IMR-90 (cell line): ENCODE results near the gene PLEKHG5. TPM values are rescaled to one million over a fixed set of nuclear protein-coding genes. Genes with fewer than 3 reads are reported as not detected.
"Not testable (repeated sequence)": the region's sequence is repeated elsewhere in the genome, so short reads cannot be mapped to it uniquely, and the experiment has no call there.

ENCODE experiments used
- ATAC-seq: fragments of 200-7000 bp; cut with Tn5 transposase; 2 replicates; pipeline ENCODE4 v1.9.1; 2020; ENCODE audit warnings: low read depth, mild to moderate bottlenecking, moderate library complexity
- BruUV-seq: library from RNA; stranded (reverse); fragments of 400-500 nt; replicated peaks from 2 replicates; lab custom pipeline; 2021; lab: Mats Ljungman, UMichigan
- CTCF ChIA-PET: fragments of 300-600 bp; formaldehyde crosslinking; extraction: SDS; loops from one replicate; lab custom pipeline; 2021; ENCODE audit warnings: antibody characterized with exemption; lab: Yijun Ruan, JAX
- POLR2A ChIA-PET: fragments of 300-600 bp; sonication (Branson Sonifier 250); formaldehyde crosslinking; loops from one replicate; lab custom pipeline; 2022; ENCODE audit warnings: antibody characterized with exemption; ENCODE audit not compliant: unreplicated experiment; lab: Charles Lee
- DNase-seq: peaks from one replicate; pipeline ENCODE4 v3.0.0; 2013
- H2AFZ ChIP-seq: replicated peaks from 2 replicates; pipeline ENCODE3; 2013; ENCODE audit warnings: low read length, mild to moderate bottlenecking; ENCODE audit not compliant: poor library complexity
- H2AK5ac ChIP-seq: 2 replicates; pipeline ENCODE4 v1.6.1; 2013; ENCODE audit warnings: low read depth, low read length, inconsistent platforms
- H2AK9ac ChIP-seq: replicated peaks from 2 replicates; pipeline ENCODE3; 2013; ENCODE audit warnings: mild to moderate bottlenecking, low read depth, low read length, moderate library complexity; ENCODE audit not compliant: poor library complexity
- H2BK120ac ChIP-seq: 2 replicates; pipeline ENCODE4 v1.6.1; 2013; ENCODE audit warnings: low read depth, low read length, inconsistent platforms
- H2BK15ac ChIP-seq: 3 replicates; pipeline ENCODE4 v1.6.1; 2013; ENCODE audit warnings: low read depth, low read length, inconsistent platforms
- H2BK20ac ChIP-seq: 2 replicates; pipeline ENCODE4 v1.6.1; 2013; ENCODE audit warnings: low read depth, mild to moderate bottlenecking, inconsistent platforms, low read length, moderate library complexity
- H2BK5ac ChIP-seq: 2 replicates; pipeline ENCODE4 v1.6.1; 2013; ENCODE audit warnings: mild to moderate bottlenecking, low read depth, low read length, inconsistent platforms; ENCODE audit not compliant: poor library complexity, severe bottlenecking
- H3K14ac ChIP-seq: replicated peaks from 2 replicates; pipeline ENCODE4 v1.6.1; 2013; ENCODE audit warnings: low read depth, low read length, inconsistent platforms
- H3K18ac ChIP-seq: 2 replicates; pipeline ENCODE4 v1.6.1; 2013; ENCODE audit warnings: low read depth, low read length, control low read depth
- H3K23ac ChIP-seq: 2 replicates; pipeline ENCODE4 v1.6.1; 2013; ENCODE audit warnings: low read depth, low read length, inconsistent platforms
- H3K27ac ChIP-seq: 2 replicates; pipeline ENCODE4 v1.5.1; 2013; ENCODE audit warnings: mild to moderate bottlenecking, control low read depth, low read length; ENCODE audit not compliant: insufficient read depth
- H3K27me3 ChIP-seq: 2 replicates; pipeline ENCODE4 v1.6.1; 2013; ENCODE audit warnings: low read length; ENCODE audit not compliant: control insufficient read depth, insufficient read depth
- H3K36me3 ChIP-seq: 2 replicates; pipeline ENCODE4 v1.6.1; 2013; ENCODE audit warnings: low read length, mixed read lengths; ENCODE audit not compliant: control insufficient read depth, insufficient read depth
- H3K4ac ChIP-seq: 2 replicates; pipeline ENCODE4 v1.6.1; 2013; ENCODE audit warnings: low read depth, low read length, inconsistent platforms
- H3K4me1 ChIP-seq: 2 replicates; pipeline ENCODE4 v1.6.1; 2013; ENCODE audit warnings: low read length, mixed read lengths; ENCODE audit not compliant: control insufficient read depth, insufficient read depth
- H3K4me2 ChIP-seq: 2 replicates; pipeline ENCODE4 v1.6.1; 2013; ENCODE audit warnings: low read depth, mild to moderate bottlenecking, control low read depth, low read length, moderate library complexity
- H3K4me3 ChIP-seq: 2 replicates; pipeline ENCODE4 v1.5.1; 2013; ENCODE audit warnings: low read depth, mild to moderate bottlenecking, control low read depth, low read length, moderate library complexity; ENCODE audit not compliant: insufficient read depth
- H3K56ac ChIP-seq: 2 replicates; pipeline ENCODE4 v1.6.1; 2013; ENCODE audit warnings: low read length, inconsistent platforms; ENCODE audit not compliant: insufficient read depth; ENCODE audit errors: extremely low read depth
- H3K79me1 ChIP-seq, 2 experiments: 2 replicates each; pipeline ENCODE4 v1.6.1; 2013; ENCODE audit warnings: low read length in 2 of 2, inconsistent platforms in 1 of 2, low read depth in 1 of 2
- H3K9ac ChIP-seq: 2 replicates; pipeline ENCODE4 v1.6.1; 2013; ENCODE audit warnings: low read depth, low read length, control low read depth
- H3K9me1 ChIP-seq: 2 replicates; pipeline ENCODE4 v1.6.1; 2013; ENCODE audit warnings: low read length, inconsistent platforms; ENCODE audit not compliant: insufficient read depth
- H3K9me3 ChIP-seq: 2 replicates; pipeline ENCODE4 v1.6.1; 2013; ENCODE audit warnings: low read length; ENCODE audit not compliant: control insufficient read depth, insufficient read depth
- H4K20me1 ChIP-seq: 2 replicates; pipeline ENCODE4 v1.6.1; 2013; ENCODE audit warnings: low read length, inconsistent platforms; ENCODE audit not compliant: insufficient read depth
- H4K5ac ChIP-seq: 2 replicates; pipeline ENCODE4 v1.6.1; 2013; ENCODE audit warnings: mild to moderate bottlenecking, low read depth, low read length, control low read depth
- H4K8ac ChIP-seq, 2 experiments: 2 replicates each; pipeline ENCODE4 v1.6.1; 2013; ENCODE audit warnings: low read depth in 2 of 2, low read length in 2 of 2, control low read depth in 1 of 2, inconsistent platforms in 1 of 2
- H4K91ac ChIP-seq: 2 replicates; pipeline ENCODE4 v1.6.1; 2013; ENCODE audit warnings: low read depth, low read length, inconsistent platforms; ENCODE audit not compliant: insufficient read depth
- WGBS, 2 experiments: methylation state at CpG; one replicate each; pipeline versions ENCODE4 v1.1.5 to v1.1.7; 2013; ENCODE audit warnings: missing lambda C conversion rate in 2 of 2; ENCODE audit not compliant: insufficient read length in 1 of 2; ENCODE audit errors: extremely low coverage in 2 of 2; 5-methylcytosine and 5-hydroxymethylcytosine counted together
- dilution Hi-C: fragments of 300-500 bp; cut with HindIII; formaldehyde crosslinking; loops from one replicate; pipeline ENCODE4 v1.14.3; 2018; ENCODE audit warnings: low sequenced_read_pairs; ENCODE audit not compliant: unreplicated experiment
- in situ Hi-C: fragments of 300-500 bp; cut with MboI; formaldehyde crosslinking; loops from 3 replicates; pipeline ENCODE4 v1.14.3; 2019; ENCODE audit warnings: low sequenced_read_pairs, inconsistent platforms, mixed read lengths
- intact Hi-C: fragments of 100-400 bp; cut with micrococcal nuclease; formaldehyde crosslinking; loops from 2 replicates; pipeline ENCODE4 v1.10.0; 2022
- polyA plus RNA-seq, 3 experiments: library from polyadenylated mRNA; depleted of rRNA; stranded (reverse); fragments of >200 nt; gene quantifications; 2 replicates each; pipeline ENCODE4 v1.2.3, GENCODE V29; 2012; ENCODE audit warnings: low replicate concordance in 1 of 3
- total RNA-seq: library from RNA; depleted of rRNA; stranded (reverse); fragments of >200 nt; gene quantifications from 2 replicates; pipeline ENCODE4 v1.2.3, GENCODE V29; 2012

Gene PLEKHG5
- total and polyA plus RNA-seq, 2 of the 4 experiments (the other 2 are of a cell fraction) = 4.8 to 11.6 TPM

- H2AK9ac ChIP-seq, H2AK5ac ChIP-seq, H3K9me3 ChIP-seq, H3K23ac ChIP-seq, H3K4me2 ChIP-seq, H3K18ac ChIP-seq, H3K9me1 ChIP-seq, H3K4ac ChIP-seq, ATAC-seq, dilution Hi-C loops, H4K91ac ChIP-seq, H4K20me1 ChIP-seq, H3K79me1 ChIP-seq, H2AFZ ChIP-seq, H3K27ac ChIP-seq, H3K9ac ChIP-seq, H3K4me1 ChIP-seq, H4K5ac ChIP-seq, DNase-seq, H2BK120ac ChIP-seq, POLR2A ChIA-PET, H3K14ac ChIP-seq, H2BK15ac ChIP-seq, H3K36me3 ChIP-seq, CTCF ChIA-PET, H3K56ac ChIP-seq, intact Hi-C loops, in situ Hi-C loops, BruUV-seq, H4K8ac ChIP-seq, H3K4me3 ChIP-seq, H2BK20ac ChIP-seq, H2BK5ac ChIP-seq: not testable (repeated sequence)
- WGBS, 2 experiments = 18% methylated on average over 6 of the region's 10 CpGs; no CpG with 5 or more reads in 1 of the 2 experiments
- peaks cover 81% of the 10 kb centered on the region for H3K27me3 ChIP-seq
These were observed 41.0 kb downstream of the PLEKHG5 start for GRCh38 chr1:6450486-6450885.
